NCI-H510A treated with DMSO at 0.1 percent for 48 hours (cell line): ENCODE measurements around the gene P4HTM.

Experiments used
- DNase-seq: peaks from one replicate; lab custom pipeline; 2025; lab: John Stamatoyannopoulos, UW

P4HTM gene

GRCh38 chr3:49023775-49024174 is 33.7 kb downstream of the P4HTM start:
- no peak for DNase-seq

DNA sequence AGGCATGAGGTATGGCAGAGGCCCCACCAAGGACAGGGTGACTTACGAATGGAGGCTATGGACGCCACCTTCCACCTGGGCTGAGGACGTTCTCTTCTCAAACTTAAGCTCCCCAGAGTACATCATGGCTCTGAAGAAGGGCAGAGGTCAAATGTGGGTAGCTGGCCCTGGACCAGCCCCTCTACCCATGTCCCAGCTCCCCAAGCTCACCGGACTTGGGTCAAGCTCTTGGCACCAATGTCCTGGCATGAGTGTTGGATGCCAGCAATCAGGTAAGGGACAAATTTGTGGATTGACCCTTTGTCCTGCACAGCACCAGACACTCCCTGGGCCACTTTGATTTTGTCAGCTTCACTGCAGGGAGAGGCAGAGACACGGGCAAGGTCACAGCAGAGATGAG is 34.4 kb downstream of the P4HTM start:
- no peak for DNase-seq

DNA sequence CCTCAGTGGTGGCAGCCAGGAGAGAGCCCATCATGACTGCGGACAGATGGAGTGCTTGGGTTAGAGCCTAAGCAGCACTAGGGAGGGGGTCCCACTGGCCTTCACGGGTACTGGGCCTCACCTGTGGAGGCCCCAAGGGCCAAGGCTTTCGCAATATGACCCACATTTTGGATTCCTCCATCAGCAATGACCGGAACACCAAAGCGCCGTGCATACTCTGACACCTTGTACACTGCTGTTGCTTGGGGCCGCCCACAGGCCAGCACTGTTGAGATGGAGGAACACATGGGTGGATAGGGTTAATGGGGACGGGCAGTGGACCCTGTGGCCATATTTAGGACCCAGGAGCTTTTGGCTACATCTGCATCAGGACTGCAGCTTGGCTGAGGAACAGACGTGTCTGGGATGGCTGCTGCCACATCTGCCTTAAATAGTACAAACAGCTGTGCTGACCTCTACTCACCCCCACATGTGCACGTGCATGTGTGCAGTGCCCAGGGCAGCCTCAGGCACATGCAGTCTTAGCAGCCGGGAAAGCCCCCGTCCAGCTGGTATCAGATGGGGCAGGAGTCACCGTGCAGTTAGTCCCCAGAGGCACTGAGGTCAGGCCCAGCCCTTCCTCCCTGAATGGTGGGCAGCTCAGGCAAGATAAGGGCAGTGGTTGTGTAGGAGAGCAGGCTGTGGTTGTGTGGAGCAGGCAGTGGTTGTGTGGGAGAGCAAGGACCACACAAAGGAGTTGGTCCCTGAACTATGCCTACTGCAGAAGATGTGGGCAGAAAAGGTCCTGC is 35.2 kb downstream of the P4HTM start:
- no peak for DNase-seq

GRCh38 chr3:49025793-49026520 is 35.9 kb downstream of the P4HTM start:
- no peak for DNase-seq

DNA sequence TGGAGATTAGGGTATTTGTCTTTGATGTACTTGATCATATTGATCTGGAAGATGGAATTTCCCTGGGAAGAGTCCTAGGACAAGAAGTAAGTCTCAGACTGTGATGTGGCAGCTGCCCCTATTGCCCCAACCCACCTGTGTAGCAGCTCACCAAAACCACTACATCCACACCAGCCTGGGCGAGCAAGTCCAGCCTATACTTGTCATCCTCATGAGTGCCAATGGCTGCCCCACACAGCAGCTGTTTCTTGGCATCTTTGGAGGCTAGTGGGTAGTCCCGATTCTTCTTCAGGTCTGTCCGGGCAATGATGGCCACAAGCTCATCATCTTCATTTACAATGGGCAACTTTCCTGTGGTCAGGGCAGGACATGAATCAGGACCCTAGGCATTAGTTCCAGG is 36.5 kb downstream of the P4HTM start:
- DNase-seq: no peak

DNA sequence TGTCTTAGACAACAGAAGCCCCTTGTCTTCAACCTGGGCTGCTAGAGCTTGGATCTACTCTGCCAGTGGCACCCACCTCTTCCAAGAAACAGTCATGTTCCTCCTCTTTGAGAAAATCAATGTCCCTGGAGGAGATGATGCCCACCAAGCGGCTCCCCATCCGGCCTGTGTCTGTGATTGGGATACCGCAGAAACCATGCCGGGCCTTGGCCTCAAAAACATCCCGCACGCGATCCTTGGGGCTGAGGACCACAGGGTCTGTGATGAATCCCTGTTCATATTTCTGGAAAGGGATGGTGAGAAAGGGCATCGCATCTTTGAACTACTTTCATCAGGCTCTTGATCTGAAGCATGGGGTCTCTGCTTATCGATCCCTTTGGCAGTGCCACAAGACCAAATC is 37.6 kb downstream of the P4HTM start:
- DNase-seq: no peak

DNA sequence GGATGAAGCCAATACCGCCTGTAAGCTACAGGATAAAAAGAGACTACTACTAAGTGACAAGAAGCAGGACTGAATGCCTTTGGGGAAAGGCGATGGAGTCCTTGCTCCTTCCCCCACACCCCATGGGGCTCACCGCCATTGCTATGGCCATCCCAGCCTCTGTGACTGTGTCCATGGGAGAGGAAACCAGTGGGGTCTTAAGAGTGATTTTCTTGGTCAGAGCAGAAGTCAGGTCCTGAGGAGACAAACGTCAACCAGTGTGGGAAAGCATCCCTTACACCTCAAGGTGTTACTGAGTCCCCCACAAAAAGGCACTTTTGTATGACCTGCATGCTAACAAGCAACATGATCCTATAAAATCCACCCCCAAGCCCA is 38.2 kb downstream of the P4HTM start:
- DNase-seq: no peak

- DNase-seq: peak; percentile 72
Observed at GRCh38 chr3:49028673-49029562, 38.9 kb downstream of the P4HTM start, which contains the start of gene IMPDH2. Gene IMPDH2, minus strand, starts transcription at chr3:49029398. Its CDS starts 48 bp downstream, at chr3:49029350.

- no peak for DNase-seq
Observed at GRCh38 chr3:49029563-49029884, 39.5 kb downstream of the P4HTM start.

DNA sequence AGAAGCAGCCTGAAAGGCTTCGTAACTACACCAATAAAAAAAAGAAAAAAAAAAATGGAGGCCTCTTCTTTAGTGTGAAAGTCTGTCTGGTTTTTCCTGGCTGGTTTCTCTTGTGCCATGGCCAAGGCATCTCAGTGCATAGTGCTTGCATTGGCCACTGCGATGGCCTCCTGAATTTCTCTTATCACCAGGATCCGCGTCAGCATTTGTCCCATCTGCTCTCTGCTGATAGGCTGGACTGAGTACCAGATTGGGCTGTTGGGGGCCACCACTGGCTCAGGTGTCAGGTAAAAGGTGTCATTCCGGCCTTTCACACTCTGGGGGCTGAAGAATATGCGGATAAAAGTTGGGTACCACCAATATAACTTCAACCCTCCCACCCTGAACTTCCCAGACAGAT is 40.3 kb downstream of the P4HTM start:
- no peak for DNase-seq

- DNase-seq: no peak
Observed at GRCh38 chr3:49032646-49033304, 42.7 kb downstream of the P4HTM start.

DNA sequence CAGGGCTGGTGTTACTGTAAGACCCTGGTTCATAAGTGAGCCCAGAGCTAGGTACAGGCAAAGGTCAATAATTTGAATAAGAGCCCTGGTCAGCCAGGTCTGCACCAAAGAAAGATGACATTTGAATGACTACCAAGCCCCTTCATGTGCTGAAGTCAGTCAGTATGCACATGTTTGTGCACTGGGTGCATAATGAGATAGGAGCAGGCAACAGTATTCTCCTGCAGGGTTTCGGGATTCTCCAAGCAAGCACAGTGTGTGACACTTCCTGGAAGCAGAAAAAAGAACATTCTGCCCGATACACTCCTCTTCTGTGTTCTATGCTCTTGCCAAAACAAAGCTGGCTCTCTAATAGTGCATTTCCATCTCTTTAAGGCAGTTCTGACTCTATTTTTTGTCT is 44.6 kb downstream of the P4HTM start:
- no peak for DNase-seq

DNA sequence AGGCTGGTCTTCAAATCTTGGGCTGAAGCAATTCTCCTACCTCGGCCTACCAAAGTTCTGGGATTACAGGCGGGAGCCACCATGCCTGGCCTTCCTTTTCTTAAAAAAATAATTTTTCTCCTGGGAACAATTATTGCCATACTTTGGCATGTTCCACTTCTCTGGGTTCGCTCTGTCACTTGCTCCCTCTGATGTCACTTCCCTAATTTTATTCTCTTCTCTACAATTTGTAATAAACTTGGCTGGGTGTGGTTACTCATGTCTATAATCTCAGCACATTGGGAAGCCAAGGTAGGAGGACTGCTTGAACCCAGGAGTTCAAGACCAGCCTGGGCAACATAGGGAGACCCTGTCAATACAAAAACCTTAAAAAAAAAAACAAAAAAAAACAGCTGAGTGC is 45.2 kb downstream of the P4HTM start:
- no peak for DNase-seq

DNA sequence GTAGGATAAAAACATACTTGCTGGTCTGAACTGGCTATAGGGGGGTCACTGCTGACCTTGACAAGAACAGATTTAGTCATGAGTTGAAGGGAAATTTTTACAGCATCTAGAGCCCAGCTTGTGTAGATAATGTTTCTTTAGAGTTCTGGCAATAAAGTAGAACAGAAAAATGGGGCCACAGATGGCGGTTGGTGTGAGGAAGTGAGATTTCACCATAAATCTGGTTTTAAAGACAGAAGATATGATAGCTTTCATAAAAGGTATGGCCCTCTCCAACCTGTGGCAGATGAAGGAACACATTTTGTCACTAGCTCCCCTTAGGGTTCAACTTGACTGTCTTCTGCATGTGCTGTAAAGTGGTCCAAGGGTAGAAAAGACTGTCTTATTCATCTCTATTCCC is 63.5 kb downstream of the P4HTM start:
- no peak for DNase-seq

- DNase-seq: no peak
Observed at GRCh38 chr3:49054344-49054862, 64.4 kb downstream of the P4HTM start.
